Right cardiac atrium (tissue), 5 donors: ENCODE results near the gene EPC2. TPM values are rescaled to one million over a fixed set of nuclear protein-coding genes. Genes with fewer than 3 reads are reported as not detected.
"Not testable (repeated sequence)": the region's sequence is repeated elsewhere in the genome, so short reads cannot be mapped to it uniquely, and the experiment has no call there.

ENCODE experiments used
- ATAC-seq, 2 donors: fragments of 200-7000 bp; cut with Tn5 transposase; one replicate each; pipeline versions ENCODE4 v1.8.0 to v1.9.1; 2020; ENCODE audit warnings: moderate library complexity in 2 of 2, mild to moderate bottlenecking in 1 of 2
- DNase-seq, 3 donors: peaks; one replicate each; pipeline ENCODE4 v3.0.0-alpha.2; 2020
- H3K27ac ChIP-seq: one replicate; pipeline ENCODE4 v1.5.1; 2013; ENCODE audit warnings: mild to moderate bottlenecking, low read length, control low read depth, moderate library complexity
- H3K27me3 ChIP-seq: one replicate; pipeline ENCODE4 v1.6.1; 2013; ENCODE audit not compliant: control insufficient read depth, insufficient read depth
- H3K4me1 ChIP-seq: one replicate; pipeline ENCODE4 v1.6.1; 2013; ENCODE audit warnings: low read length; ENCODE audit not compliant: control insufficient read depth, insufficient read depth
- H3K4me3 ChIP-seq: one replicate; pipeline ENCODE4 v1.5.1; 2013; ENCODE audit warnings: low read length, control low read depth
- H3K9me3 ChIP-seq: one replicate; pipeline ENCODE4 v1.6.1; 2013; ENCODE audit warnings: low read length; ENCODE audit not compliant: control insufficient read depth
- WGBS: extraction: QIAGEN DNeasy Blood & Tissue Kit; methylation state at CpG from one replicate; pipeline ENCODE4 v1.1.7; 2013; 5-methylcytosine and 5-hydroxymethylcytosine counted together
- intact Hi-C, 4 donors: fragments of 100-400 bp; cut with DNase I; formaldehyde crosslinking; loops; one replicate each; pipeline versions ENCODE4 v1.11.0 to v1.14.0; 2022 to 2023
- polyA plus RNA-seq: library from polyadenylated mRNA; stranded (reverse); fragments of 200-250 nt; gene quantifications from one replicate; pipeline ENCODE4 v1.2.3, GENCODE V29; 2013
- total RNA-seq, 4 donors: library from RNA; stranded (reverse); fragmentation: NEBNext Ultra II Directional; extraction: Animal tissue kit (Norgen Biotek cat#: 25700); gene quantifications; one replicate each; pipeline ENCODE4 v1.2.1, GENCODE V29; 2021
- donor health status: healthy with polysubstance abuse.
- donor health status: DM: no; HTN: yes; CAD: no.
- donor health status: DM: no; HTN: no; CAD: no.
- donor health status: DM: no; HTN: yes; CAD: no; lungs with severe emphysema.
- donor health status: DM: yes; HTN: yes; CAD: no.

The EPC2 gene
- total and polyA plus RNA-seq, 5 donors, result 9.9 to 27.8 (median 25.9) TPM

GRCh38 chr2:148674063-148675020, 29.8 kb downstream of the EPC2 start:
- H3K4me1 ChIP-seq, result peaks cover 9% of the 10 kb centered on the region
- no peak overlapping the region for H3K27ac ChIP-seq
- WGBS, result 72% methylated on average over 2 of the region's 2 CpGs
- ATAC-seq, result no peak
- no peak overlapping the region for H3K4me3 ChIP-seq
- intact Hi-C loops, result no loop called here
- no peaks in the 10 kb centered on the region for H3K27me3 ChIP-seq
- no peak for DNase-seq
- no peaks in the 10 kb centered on the region for H3K9me3 ChIP-seq

GRCh38 chr2:148675708-148676107, 31.2 kb downstream of the EPC2 start:
- Histone ChIP-seq H3K4me3 (no peak overlapping the region), H3K9me3 (no peaks in the 10 kb centered on the region), H3K4me1 (peaks cover 4% of the 10 kb centered on the region), H3K27me3 (no peaks in the 10 kb centered on the region), H3K27ac (no peak overlapping the region)
- intact Hi-C loops, result no loop called here
- ATAC-seq, result peak in 1 of 2 donors; percentile 26
- DNase-seq, result no peak
- 54% methylated on average over 4 of the region's 4 CpGs for whole genome bisulfite sequencing

DNA sequence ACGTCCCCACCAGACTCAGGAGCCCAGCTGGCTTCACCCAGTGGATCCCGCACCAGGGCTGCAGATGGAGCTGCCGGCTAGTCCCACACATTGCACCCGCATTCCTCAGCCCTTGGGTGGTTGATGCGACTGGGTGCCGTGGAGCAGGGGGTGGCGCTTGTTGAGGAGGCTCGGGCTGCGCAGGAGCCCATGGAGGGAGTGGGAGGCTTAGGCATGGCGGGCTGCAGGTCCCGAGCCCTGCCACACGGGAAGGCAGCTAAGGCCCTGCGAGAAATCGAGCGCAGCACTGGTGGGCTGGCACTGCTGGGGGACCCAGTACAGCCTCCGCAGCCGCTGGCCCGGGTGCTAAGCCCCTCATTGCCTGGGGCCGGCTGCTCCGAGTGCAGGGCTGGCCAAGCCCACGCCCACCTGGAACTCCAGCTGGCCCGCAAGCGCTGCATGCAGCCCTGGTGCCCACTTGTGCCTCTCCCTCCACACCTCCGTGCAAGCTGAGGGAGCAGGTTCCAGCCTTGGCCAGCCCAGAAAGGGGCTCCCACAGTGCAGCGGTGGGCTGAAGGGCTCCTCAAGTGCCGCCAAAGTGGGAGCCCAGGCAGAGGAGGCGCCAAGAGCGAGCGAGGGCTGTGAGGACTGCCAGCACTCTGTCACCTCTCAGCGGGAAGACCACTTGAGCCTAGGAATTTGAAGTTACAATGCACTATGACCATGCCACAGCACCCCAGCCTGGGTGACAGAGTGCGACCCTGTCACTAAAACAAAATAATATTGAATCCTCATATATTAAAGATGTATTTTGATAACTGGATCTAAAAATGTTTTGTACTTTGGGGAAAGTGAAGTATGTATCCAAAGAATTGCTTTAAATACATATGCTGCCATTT, 34.0 kb downstream of the EPC2 start:
- H3K4me3 ChIP-seq, H3K4me1 ChIP-seq, intact Hi-C loops, ATAC-seq, H3K9me3 ChIP-seq, H3K27me3 ChIP-seq, H3K27ac ChIP-seq: not testable (repeated sequence)
- 96% methylated on average over 31 of the region's 31 CpGs for WGBS
- peak in 1 of 3 donors; percentile 45 for DNase-seq

GRCh38 chr2:148680462-148680861, 35.9 kb downstream of the EPC2 start:
- Histone ChIP-seq H3K9me3 (no peaks in the 10 kb centered on the region), H3K27ac (no peak overlapping the region), H3K4me3 (no peak overlapping the region), H3K27me3 (no peaks in the 10 kb centered on the region), H3K4me1 (peaks cover 2% of the 10 kb centered on the region)
- ATAC-seq (no peak), DNase-seq (no peak)
- WGBS, result 71% methylated on average over 3 of the region's 3 CpGs
- intact Hi-C loops, result no loop called here

- ATAC-seq, result no peak
- no peak overlapping the region for H3K4me3 ChIP-seq
- WGBS, result 95% methylated on average over 5 of the region's 5 CpGs
Measured at GRCh38 chr2:148681443-148681842, 36.9 kb downstream of the EPC2 start.

DNA sequence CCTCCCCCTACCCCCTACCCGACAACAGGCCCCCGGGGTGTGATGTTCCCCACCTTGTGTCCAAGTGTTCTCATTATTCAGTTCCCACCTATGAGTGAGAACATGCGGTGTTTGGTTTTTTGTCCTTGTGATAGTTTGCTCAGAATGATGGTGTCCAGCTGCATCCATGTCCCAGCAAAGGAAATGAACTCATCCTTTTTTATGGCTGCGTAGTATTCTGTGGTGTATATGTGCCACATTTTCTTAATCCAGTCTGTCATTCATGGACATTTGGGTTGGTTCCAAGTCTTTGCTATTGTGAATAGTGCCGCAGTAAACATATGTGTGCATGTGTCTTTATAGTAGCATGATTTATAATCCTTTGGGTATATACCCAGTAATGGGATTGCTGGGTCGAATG, 37.3 kb downstream of the EPC2 start:
- ATAC-seq, H3K4me1 ChIP-seq, H3K27ac ChIP-seq, H3K27me3 ChIP-seq, H3K9me3 ChIP-seq, H3K4me3 ChIP-seq, DNase-seq, intact Hi-C loops: not testable (repeated sequence)
- WGBS, result 98% methylated on average over 6 of the region's 6 CpGs

More at GRCh38 chr2:148681443-148681842, 36.9 kb downstream of the EPC2 start:
- Histone ChIP-seq H3K27me3 (no peaks in the 10 kb centered on the region), H3K27ac (no peak overlapping the region), H3K9me3 (no peaks in the 10 kb centered on the region), H3K4me1 (peaks cover 2% of the 10 kb centered on the region)
- intact Hi-C loops, result no loop called here
- DNase-seq, result no peak

- 87% methylated on average over 6 of the region's 6 CpGs for WGBS
Measured at GRCh38 chr2:148684507-148684906, 40.0 kb downstream of the EPC2 start.

DNA sequence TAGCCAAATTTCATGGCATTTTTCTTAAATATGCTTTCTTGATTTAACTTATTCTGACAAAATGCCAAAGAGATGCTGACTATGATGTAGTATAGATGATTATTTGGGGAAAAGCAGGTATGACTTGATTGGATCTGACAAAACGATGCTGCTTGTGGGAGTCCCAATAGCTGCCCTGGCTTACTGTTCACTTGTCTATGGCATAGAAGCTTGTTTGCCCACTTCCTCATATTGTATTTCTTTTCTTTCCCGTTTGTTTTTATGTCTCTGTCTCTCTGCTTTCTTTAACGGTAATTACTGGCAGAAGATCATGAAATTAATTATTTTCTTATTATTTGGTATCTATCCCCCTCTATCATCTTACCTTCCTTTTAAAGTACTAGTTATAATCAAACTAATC, 43.0 kb downstream of the EPC2 start:
- Histone ChIP-seq H3K4me3 (no peak overlapping the region), H3K9me3 (no peaks in the 10 kb centered on the region), H3K4me1 (peaks cover 2% of the 10 kb centered on the region), H3K27ac (no peak overlapping the region), H3K27me3 (no peaks in the 10 kb centered on the region)
- WGBS, result 88% methylated on average over 3 of the region's 3 CpGs
- intact Hi-C loops, result no loop called here
- DNase-seq (no peak), ATAC-seq (no peak)

More at GRCh38 chr2:148684507-148684906, 40.0 kb downstream of the EPC2 start:
- intact Hi-C loops, result no loop called here
- ATAC-seq (no peak), DNase-seq (no peak)
- H3K4me3 ChIP-seq, result no peak overlapping the region
- no peaks in the 10 kb centered on the region for H3K9me3 ChIP-seq
- no peaks in the 10 kb centered on the region for H3K27me3 ChIP-seq
- H3K27ac ChIP-seq, result no peak overlapping the region
- peaks cover 2% of the 10 kb centered on the region for H3K4me1 ChIP-seq

DNA sequence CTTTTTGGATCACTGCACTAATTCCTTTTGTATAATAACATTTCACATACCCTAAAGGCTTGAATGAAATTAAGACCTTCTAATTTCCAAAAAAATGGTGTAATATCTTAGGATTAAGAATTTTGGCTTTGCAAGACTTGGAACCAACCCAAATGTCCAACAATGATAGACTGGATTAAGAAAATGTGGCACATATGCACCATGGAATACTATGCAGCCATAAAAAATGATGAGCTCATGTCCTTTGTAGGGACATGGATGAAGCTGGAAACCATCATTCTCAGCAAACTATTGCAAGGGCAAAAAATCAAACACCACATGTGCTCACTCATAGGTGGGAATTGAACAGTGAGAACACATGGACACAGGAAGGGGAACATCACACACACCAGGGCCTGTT, 43.5 kb downstream of the EPC2 start:
- H3K27ac ChIP-seq, H3K27me3 ChIP-seq, DNase-seq, H3K4me1 ChIP-seq, H3K4me3 ChIP-seq, H3K9me3 ChIP-seq, intact Hi-C loops, ATAC-seq: not testable (repeated sequence)

- Histone ChIP-seq H3K27me3 (no peaks in the 10 kb centered on the region), H3K27ac (no peak overlapping the region), H3K9me3 (no peaks in the 10 kb centered on the region), H3K4me3 (no peak overlapping the region), H3K4me1 (no peaks in the 10 kb centered on the region)
- intact Hi-C loops, result no loop called here
- no peak for ATAC-seq
- no peak for DNase-seq
- 84% methylated on average over 2 of the region's 2 CpGs for WGBS
Measured at GRCh38 chr2:148696985-148697384, 52.4 kb downstream of the EPC2 start.

GRCh38 chr2:148699830-148700229, 55.3 kb downstream of the EPC2 start:
- Histone ChIP-seq H3K9me3 (no peaks in the 10 kb centered on the region), H3K27ac (no peak overlapping the region), H3K27me3 (no peaks in the 10 kb centered on the region), H3K4me3 (no peak overlapping the region), H3K4me1 (no peaks in the 10 kb centered on the region)
- 99% methylated on average over 4 of the region's 4 CpGs for WGBS
- DNase-seq (no peak), ATAC-seq (no peak)
- intact Hi-C loops, result no loop called here
